ENCODE measurements around the gene PSD2.

DNA sequence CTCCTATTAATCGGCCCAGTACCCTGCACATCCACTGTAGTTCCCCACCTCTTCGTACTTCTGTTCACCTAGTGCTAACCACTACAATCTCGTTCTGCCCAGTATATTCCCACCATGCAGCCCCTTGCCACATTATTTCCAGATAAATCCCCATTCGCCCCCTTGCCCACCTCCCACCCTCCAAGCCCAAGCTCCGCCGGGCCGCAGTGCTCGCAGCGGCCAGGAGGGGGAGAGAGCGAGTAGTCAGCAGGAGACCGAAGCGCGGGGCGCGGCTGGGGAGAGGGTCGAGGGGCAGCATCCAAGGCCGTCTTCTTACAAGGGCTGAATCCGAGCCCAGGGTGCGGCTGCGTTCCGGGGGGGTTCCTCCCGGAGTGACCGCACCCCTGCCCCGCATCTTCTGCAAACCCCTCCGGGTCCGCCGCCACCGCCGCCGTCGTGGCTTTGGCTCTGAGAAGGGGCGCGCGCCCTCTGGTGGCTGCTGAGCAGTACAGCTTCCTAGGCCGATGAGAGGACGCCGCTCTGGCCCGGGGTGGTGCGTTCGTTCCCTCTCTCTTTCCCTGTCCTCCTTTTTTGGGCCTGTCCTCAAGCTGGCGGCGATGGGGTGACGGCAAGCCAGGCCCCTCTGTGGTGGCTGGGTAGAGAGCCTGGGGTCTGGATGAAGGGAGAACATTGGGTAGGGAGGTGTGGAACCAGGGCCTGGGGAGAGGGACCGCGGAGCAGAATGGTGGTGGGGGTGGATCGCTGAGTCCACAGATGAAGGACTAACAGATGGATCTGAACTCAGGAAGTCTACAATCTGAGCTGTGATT, 30.0 kb upstream of the PSD2 start:
- TF ChIP-seq, protein P1, sequence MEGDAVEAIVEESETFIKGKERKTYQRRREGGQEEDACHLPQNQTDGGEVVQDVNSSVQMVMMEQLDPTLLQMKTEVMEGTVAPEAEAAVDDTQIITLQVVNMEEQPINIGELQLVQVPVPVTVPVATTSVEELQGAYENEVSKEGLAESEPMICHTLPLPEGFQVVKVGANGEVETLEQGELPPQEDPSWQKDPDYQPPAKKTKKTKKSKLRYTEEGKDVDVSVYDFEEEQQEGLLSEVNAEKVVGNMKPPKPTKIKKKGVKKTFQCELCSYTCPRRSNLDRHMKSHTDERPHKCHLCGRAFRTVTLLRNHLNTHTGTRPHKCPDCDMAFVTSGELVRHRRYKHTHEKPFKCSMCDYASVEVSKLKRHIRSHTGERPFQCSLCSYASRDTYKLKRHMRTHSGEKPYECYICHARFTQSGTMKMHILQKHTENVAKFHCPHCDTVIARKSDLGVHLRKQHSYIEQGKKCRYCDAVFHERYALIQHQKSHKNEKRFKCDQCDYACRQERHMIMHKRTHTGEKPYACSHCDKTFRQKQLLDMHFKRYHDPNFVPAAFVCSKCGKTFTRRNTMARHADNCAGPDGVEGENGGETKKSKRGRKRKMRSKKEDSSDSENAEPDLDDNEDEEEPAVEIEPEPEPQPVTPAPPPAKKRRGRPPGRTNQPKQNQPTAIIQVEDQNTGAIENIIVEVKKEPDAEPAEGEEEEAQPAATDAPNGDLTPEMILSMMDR (IDR thresholded peaks at IDR 0.05): peak in 11 of 12 donors; percentile 93 to 100 (median 99)
- peak in 1 of 2 donors; percentile 32 for TF ChIP-seq POLR2A (IDR thresholded peaks at IDR 0.05)

All from heart left ventricle (tissue), 13 donors.